Aorta (tissue), 5 donors: ENCODE data around the gene GALNT18. TPM values are rescaled to one million over a fixed set of nuclear protein-coding genes. Genes with fewer than 3 reads are reported as not detected.

Experiments
- ATAC-seq: fragments of 200-7000 bp; cut with Tn5 transposase; one replicate; pipeline ENCODE4 v1.9.1; 2022; ENCODE audit warnings: moderate library complexity; ENCODE audit not compliant: low FRiP score
- DNase-seq, 2 donors: peaks; one replicate each; pipeline ENCODE4 v3.0.0-alpha.2; 2020
- H3K27ac ChIP-seq, 2 donors: one replicate each; pipeline ENCODE4 v1.5.1; 2013; ENCODE audit warnings: low read length in 2 of 2, mild to moderate bottlenecking in 2 of 2, moderate library complexity in 2 of 2, control low read depth in 1 of 2, inconsistent platforms in 1 of 2, low read depth in 1 of 2
- H3K27me3 ChIP-seq, 2 donors: one replicate each; pipeline ENCODE4 v1.6.1; 2013; ENCODE audit warnings: control low read depth in 1 of 2, low read length in 1 of 2, mild to moderate bottlenecking in 1 of 2, moderate library complexity in 1 of 2; ENCODE audit not compliant: insufficient read depth in 2 of 2, control insufficient read depth in 1 of 2
- H3K36me3 ChIP-seq, 2 donors: one replicate each; pipeline ENCODE4 v1.6.1; 2013; ENCODE audit warnings: control low read depth in 1 of 2, low read length in 1 of 2, mild to moderate bottlenecking in 1 of 2; ENCODE audit not compliant: insufficient read depth in 2 of 2, control insufficient read depth in 1 of 2
- H3K4me1 ChIP-seq, 2 donors: one replicate each; pipeline ENCODE4 v1.6.1; 2013; ENCODE audit warnings: low read length in 2 of 2, control low read depth in 1 of 2, mild to moderate bottlenecking in 1 of 2, moderate library complexity in 1 of 2; ENCODE audit not compliant: insufficient read depth in 2 of 2, control insufficient read depth in 1 of 2
- H3K4me3 ChIP-seq, 2 donors: one replicate each; pipeline ENCODE4 v1.5.1; 2013; ENCODE audit warnings: low read length in 2 of 2, control low read depth in 1 of 2, mild to moderate bottlenecking in 1 of 2
- H3K9me3 ChIP-seq: one replicate; pipeline ENCODE4 v1.6.1; 2013; ENCODE audit warnings: mild to moderate bottlenecking, low read length; ENCODE audit not compliant: control insufficient read depth
- WGBS, 2 donors: extraction: QIAGEN DNeasy Blood & Tissue Kit; methylation state at CpG; one replicate each; pipeline ENCODE4 v1.1.7; 2013; 5-methylcytosine and 5-hydroxymethylcytosine counted together
- intact Hi-C, 2 donors: fragments of 100-400 bp; cut with DNase I; formaldehyde crosslinking; loops; one replicate each; pipeline versions ENCODE4 v1.14.2 to v1.15.0; 2022
- polyA plus RNA-seq, 2 donors: library from polyadenylated mRNA; stranded (reverse); fragments of 200-250 nt; gene quantifications; one replicate each; pipeline ENCODE4 v1.2.3, GENCODE V29; 2013
- total RNA-seq, 2 donors: library from RNA; stranded (reverse); fragmentation: NEBNext Ultra II Directional; extraction: Animal tissue kit (Norgen Biotek cat#: 25700); gene quantifications; one replicate each; pipeline ENCODE4 v1.2.1, GENCODE V29; 2021
- donor health status: healthy with polysubstance abuse.
- donor health status: Bipolar disorder and iron deficiency.
- donor health status: DM: no; HTN: no; CAD: no.
- donor health status: DM: no; HTN: no; CAD: no.
- donor health status: DM: yes; HTN: yes; CAD: no.

Gene GALNT18
- total and polyA plus RNA-seq, 4 donors, result 5.3 to 60.6 (median 21.4) TPM

DNA sequence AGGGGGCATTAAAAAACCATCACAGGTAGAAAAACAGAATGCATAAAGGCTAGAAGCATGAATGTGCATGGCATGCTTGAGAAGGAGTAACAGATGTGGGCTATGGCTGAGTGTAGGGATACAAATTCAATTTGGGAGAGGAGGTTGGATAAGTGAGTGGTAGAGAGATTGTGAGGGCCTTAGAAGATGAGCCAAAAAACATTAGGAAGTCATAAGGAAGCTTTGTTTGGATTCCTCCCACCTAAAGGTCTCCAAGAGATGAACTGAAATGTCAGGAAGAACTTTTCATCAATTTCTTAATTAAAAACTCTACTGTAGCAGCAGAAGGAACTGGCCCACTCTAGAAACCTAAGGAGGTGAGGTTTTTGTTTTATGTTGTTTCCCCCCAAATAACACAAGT lies 227.6 kb downstream of the GALNT18 start:
- ATAC-seq (no peak), DNase-seq (no peak)
- peaks cover 0 to 3% of the 10 kb centered on the region in 2 donors for H3K4me1 ChIP-seq
- no peaks in the 10 kb centered on the region for H3K9me3 ChIP-seq
- H3K27ac ChIP-seq, result no peak overlapping the region
- intact Hi-C loops, result no loop called here
- H3K4me3 ChIP-seq, result no peak overlapping the region
- no peaks in the 10 kb centered on the region for H3K27me3 ChIP-seq
- no peaks in the 10 kb centered on the region for H3K36me3 ChIP-seq

DNA sequence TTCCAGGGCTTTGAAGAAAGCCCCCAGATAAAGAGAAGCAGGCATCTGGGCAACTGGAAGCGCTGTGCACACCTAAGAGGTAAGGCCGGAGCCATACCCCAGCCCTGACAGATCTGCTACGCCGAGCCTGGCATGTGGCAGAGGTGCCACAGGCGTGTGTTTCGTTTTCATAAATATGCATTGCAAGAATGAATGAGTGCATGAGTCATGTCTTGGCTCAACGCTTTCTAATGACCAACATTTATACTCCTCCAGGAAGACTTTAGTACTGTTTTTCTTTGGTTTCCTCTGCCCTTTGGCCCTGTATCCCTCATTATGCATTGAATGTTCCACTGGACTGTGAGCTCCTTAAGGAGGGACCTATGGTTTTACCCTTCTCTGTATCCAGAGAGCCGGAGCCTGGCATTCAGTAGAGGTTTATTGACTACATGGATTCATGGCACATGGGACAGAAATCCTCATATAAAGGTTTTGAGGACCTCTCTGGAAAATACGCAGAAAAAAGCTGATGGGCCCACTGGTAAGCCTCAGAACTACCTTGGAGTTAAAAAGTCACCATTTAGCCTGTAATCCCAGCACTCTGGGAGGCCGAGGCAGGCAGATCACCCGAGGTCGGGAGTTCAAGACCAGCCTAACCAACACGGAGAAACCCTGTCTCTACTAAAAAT lies 229.9 kb downstream of the GALNT18 start:
- peak; percentile 39 for ATAC-seq
- intact Hi-C loops, result no loop called here

DNA sequence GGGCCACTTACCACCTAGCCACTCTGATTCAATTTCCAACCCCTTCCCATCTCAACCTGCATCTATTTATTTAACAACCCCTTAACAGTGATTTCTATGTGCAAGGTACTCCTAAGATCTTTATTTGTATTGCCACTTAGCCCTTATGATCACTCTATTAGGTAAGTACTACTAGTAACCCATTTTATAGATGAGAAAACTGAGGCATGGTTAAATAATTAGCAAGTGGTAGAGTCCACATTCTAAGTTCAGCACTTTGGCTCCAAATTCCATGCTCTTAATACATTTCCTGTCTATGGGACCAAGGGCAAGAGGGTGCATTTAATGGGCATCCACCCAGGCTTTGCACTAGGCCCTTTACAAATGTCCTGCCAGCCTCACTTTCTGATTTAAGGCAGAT lies 230.6 kb downstream of the GALNT18 start:
- H3K4me3 ChIP-seq, result no peak overlapping the region

More for the DNA sequence above, 229.9 kb downstream of the GALNT18 start:
- 37 to 40% methylated on average over 13 of the region's 13 CpGs for WGBS, 2 donors
- peak in 1 of 2 donors; percentile 66 for DNase-seq
- Histone ChIP-seq H3K9me3 (no peaks in the 10 kb centered on the region), H3K4me3 (no peak overlapping the region), H3K27me3 (no peaks in the 10 kb centered on the region), H3K4me1 (peaks cover 0 to 3% of the 10 kb centered on the region in 2 donors), H3K27ac (peak overlapping the region in 1 of 2 donors; percentile 78), H3K36me3 (no peaks in the 10 kb centered on the region)

DNA sequence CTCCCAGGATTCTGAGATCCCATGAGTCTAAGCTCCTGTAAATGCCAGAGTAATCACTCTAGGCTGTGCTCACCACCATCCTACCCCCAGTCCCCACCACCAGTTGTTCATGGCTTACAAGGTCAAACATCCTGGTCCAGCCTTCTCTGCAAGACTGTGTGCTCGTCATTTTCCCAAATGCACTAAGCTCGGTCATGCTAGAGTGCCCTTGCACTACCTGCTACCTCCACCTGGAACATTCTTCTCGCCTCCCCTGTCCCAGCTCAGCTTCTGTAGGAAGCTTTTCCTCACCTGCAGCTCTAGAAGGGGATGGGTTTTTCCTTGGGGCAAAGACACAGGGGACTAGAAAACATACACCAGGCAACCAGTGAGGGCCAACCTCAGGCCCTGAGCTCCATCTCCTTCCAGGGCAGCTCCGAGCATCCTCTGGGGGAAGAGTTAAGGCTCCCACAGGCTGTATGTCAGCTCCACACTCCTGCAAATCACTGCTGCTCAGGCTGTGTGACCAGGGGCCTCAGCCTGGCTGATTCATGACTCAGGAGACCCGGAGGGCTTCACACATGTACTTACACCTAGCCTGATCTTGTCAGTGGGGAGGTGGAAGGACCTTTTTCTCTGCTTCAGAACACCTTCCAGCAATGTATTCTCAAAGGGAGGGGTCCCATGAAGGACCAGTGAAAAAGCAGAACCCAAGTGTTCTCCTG lies 231.6 kb downstream of the GALNT18 start:
- no peaks in the 10 kb centered on the region for H3K9me3 ChIP-seq
- ATAC-seq (no peak), DNase-seq (no peak)
- H3K27ac ChIP-seq, result no peak overlapping the region
- no peak overlapping the region for H3K4me3 ChIP-seq
- H3K4me1 ChIP-seq, result no peaks in the 10 kb centered on the region
- intact Hi-C loops, result no loop called here
- no peaks in the 10 kb centered on the region for H3K27me3 ChIP-seq
- H3K36me3 ChIP-seq, result no peaks in the 10 kb centered on the region
- WGBS, 2 donors, result 94 to 95% methylated on average over 5 of the region's 5 CpGs

More for the DNA sequence above, 230.6 kb downstream of the GALNT18 start:
- H3K4me1 ChIP-seq, result no peaks in the 10 kb centered on the region
- intact Hi-C loops, result no loop called here
- H3K27ac ChIP-seq, result peak overlapping the region in 1 of 2 donors; percentile 76
- DNase-seq, result no peak
- H3K9me3 ChIP-seq, result no peaks in the 10 kb centered on the region
- H3K36me3 ChIP-seq, result no peaks in the 10 kb centered on the region
- ATAC-seq, result no peak
- no peaks in the 10 kb centered on the region for H3K27me3 ChIP-seq

DNA sequence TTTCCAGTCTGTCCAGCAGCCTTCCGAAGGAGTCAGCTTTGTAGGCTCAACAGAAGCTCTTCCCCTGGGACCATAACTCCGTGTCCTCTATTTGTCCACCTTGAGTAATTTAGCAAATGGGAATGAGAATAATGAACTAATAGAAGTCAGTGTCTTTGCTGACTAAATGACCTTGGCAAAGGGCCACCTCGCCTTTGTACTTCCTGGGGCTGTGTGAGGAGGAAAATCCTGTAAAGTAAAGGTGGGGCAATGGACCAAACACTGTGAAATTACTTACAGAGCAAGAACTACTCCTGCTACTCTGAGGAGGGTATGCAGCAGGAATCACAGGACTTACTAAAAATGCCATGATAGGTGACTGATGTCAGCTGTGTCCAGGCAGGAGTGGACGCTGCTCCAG lies 232.6 kb downstream of the GALNT18 start:
- H3K27me3 ChIP-seq, result no peaks in the 10 kb centered on the region
- H3K9me3 ChIP-seq, result no peaks in the 10 kb centered on the region
- H3K4me3 ChIP-seq, result no peak overlapping the region
- no peaks in the 10 kb centered on the region for H3K4me1 ChIP-seq
- intact Hi-C loops, result no loop called here
- H3K27ac ChIP-seq, result no peak overlapping the region
- H3K36me3 ChIP-seq, result no peaks in the 10 kb centered on the region
- ATAC-seq (no peak), DNase-seq (no peak)
- 66 to 68% methylated on average over 4 of the region's 4 CpGs for WGBS, 2 donors

DNA sequence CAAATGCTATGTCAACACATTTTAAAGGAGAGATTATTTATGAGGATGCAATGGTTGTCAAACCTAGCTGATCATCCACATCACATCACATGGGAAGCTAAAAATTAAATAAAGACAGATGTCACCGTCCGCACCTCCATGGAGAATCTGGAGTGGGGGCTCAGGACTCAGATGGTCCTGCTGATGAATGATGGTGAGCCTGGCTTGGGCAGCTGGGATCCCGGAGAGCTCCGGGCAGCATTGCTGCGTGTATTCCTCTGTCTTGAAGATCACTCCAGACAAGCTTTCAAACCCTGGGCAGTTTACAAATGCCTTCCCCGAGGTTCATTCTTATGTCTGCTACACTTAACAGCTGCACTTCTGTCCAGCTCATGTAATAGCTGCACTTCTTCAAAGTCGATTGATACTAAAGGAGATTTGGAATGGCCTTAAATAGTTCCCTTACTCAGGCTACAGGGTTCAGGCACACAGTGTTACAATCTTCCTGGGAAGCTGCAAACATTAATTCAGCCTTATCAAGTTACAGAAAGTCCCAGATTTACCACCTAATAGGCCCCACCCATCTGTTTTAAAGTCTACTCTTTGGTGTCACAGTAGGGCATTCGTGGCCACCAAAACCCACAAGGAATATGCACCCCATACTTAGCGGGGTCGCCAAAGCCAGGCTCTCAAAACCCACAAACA lies 234.0 kb downstream of the GALNT18 start:
- H3K4me3 ChIP-seq, result no peak overlapping the region
- intact Hi-C loops, result no loop called here
- H3K4me1 ChIP-seq, result no peaks in the 10 kb centered on the region
- no peak overlapping the region for H3K27ac ChIP-seq
- H3K9me3 ChIP-seq, result no peaks in the 10 kb centered on the region
- no peak for DNase-seq
- H3K36me3 ChIP-seq, result no peaks in the 10 kb centered on the region
- WGBS, 2 donors, result 86 to 88% methylated on average over 10 of the region's 10 CpGs
- no peaks in the 10 kb centered on the region for H3K27me3 ChIP-seq
- ATAC-seq, result no peak

DNA sequence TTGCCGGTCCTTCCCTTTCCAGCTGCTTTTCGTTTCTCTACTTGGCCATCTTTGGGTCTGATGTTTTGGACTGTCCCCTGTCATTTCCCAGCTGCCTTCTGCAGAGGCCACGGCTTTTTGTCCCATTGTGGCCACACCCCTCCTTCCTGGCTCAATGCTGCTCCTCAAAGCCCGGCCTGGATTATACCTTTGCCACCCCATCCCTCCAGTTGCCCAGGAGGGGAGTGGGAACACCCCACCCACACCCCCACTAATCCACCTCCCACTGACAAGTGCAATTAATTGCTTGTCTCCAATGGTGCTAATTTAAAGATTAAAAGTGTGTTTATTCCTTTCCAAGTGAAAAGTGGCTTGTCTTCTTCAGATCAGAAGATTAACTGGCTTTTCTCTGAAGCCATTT lies 234.6 kb downstream of the GALNT18 start:
- ATAC-seq (no peak), DNase-seq (no peak)
- intact Hi-C loops, result no loop called here
- Histone ChIP-seq H3K36me3 (no peaks in the 10 kb centered on the region), H3K4me1 (no peaks in the 10 kb centered on the region), H3K27ac (no peak overlapping the region), H3K4me3 (no peak overlapping the region), H3K27me3 (no peaks in the 10 kb centered on the region), H3K9me3 (no peaks in the 10 kb centered on the region)
- 89 to 96% methylated on average over 4 of the region's 4 CpGs for WGBS, 2 donors

DNA sequence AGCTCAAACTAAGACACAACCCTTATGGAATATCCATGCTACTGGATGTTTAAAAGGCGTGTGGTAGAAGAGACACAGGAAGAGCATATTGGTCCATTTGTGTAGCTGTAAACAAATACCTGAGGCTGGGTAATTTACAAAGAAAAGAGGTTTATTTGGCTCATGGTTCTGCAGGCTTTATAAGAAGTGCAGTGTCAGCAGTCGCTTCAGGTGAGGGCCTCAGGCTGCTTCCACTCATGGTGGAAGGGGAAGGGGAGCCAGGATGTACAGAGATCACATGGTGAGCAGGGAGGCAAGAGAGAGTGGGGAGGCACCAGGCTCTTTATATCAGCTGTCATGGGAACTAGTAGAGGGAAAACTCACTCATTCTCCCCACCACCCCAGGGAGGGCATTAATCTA lies 237.0 kb downstream of the GALNT18 start:
- no peak overlapping the region for H3K4me3 ChIP-seq
- DNase-seq (no peak), ATAC-seq (no peak)
- 96 to 97% methylated on average over 2 of the region's 2 CpGs for WGBS, 2 donors
- intact Hi-C loops, result no loop called here
- H3K27ac ChIP-seq, result no peak overlapping the region
- no peaks in the 10 kb centered on the region for H3K36me3 ChIP-seq
- H3K4me1 ChIP-seq, result no peaks in the 10 kb centered on the region
- H3K9me3 ChIP-seq, result no peaks in the 10 kb centered on the region
- H3K27me3 ChIP-seq, result no peaks in the 10 kb centered on the region

DNA sequence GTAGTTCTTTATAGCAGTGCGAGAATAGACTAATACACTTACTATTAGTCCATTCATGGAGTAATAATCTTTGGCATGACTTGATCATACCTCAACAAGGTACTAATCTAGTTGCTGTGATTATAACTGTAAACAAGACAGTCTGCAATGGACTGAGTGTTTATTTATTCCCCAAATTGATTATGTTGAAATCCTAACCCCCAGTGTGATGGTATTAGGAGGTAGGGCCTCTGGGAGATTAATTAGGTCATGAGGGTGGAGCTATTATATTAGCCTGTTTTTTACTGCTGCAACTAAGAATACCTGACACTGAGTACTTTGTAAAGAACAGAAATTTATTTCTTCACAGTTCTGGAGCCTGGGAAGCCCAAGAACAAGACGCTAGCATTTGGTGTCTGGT lies 237.8 kb downstream of the GALNT18 start:
- no peaks in the 10 kb centered on the region for H3K27me3 ChIP-seq
- no peak overlapping the region for H3K4me3 ChIP-seq
- H3K9me3 ChIP-seq, result no peaks in the 10 kb centered on the region
- WGBS, 2 donors, result 95 to 97% methylated on average over 2 of the region's 2 CpGs
- intact Hi-C loops, result no loop called here
- H3K27ac ChIP-seq, result no peak overlapping the region
- H3K36me3 ChIP-seq, result no peaks in the 10 kb centered on the region
- DNase-seq, result no peak
- H3K4me1 ChIP-seq, result no peaks in the 10 kb centered on the region
- no peak for ATAC-seq
